OCI-LY7 (cell line): ENCODE data around the gene PDE10A.

ENCODE experiments used
- EZH2phosphoT487 ChIP-seq: fragments of 200-600 bp; sonication (generic); IDR thresholded peaks from 2 replicates; pipeline ENCODE4 v1.6.1; 2018; ENCODE audit warnings: low read depth, borderline replicate concordance, mild to moderate bottlenecking, mixed run types, antibody characterized with exemption, low read length, moderate library complexity, mixed read lengths
- TF ChIP-seq, protein P1 (sequence below): fragments of 200-600 bp; sonication (generic); conservative IDR thresholded peaks from 2 replicates; pipeline ENCODE4 v1.5.1; 2014; ENCODE audit warnings: mild to moderate bottlenecking, antibody characterized with exemption, low read length, moderate library complexity, mixed read lengths

DNA sequence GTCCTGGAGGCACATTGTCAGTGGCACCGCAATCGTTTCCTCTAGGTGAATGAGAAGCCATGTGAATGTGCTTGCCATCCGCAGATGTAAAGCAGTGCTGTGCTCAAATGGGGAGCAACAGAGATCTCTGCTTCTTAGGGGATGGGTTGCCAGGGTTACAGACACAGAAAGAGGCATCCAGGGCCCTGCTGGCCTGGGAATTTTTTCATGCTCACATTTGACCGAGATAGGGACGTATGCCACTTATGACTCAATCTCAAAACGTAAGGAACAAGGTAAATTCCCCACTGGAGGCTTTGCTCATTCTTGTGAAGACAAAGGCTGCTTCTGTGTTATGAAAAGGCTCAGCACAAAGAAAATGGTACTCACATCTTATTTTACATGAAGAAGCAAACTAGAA, 364.6 kb downstream of the PDE10A start:
- TF ChIP-seq, protein P1, sequence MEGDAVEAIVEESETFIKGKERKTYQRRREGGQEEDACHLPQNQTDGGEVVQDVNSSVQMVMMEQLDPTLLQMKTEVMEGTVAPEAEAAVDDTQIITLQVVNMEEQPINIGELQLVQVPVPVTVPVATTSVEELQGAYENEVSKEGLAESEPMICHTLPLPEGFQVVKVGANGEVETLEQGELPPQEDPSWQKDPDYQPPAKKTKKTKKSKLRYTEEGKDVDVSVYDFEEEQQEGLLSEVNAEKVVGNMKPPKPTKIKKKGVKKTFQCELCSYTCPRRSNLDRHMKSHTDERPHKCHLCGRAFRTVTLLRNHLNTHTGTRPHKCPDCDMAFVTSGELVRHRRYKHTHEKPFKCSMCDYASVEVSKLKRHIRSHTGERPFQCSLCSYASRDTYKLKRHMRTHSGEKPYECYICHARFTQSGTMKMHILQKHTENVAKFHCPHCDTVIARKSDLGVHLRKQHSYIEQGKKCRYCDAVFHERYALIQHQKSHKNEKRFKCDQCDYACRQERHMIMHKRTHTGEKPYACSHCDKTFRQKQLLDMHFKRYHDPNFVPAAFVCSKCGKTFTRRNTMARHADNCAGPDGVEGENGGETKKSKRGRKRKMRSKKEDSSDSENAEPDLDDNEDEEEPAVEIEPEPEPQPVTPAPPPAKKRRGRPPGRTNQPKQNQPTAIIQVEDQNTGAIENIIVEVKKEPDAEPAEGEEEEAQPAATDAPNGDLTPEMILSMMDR = no peak
- no peak for TF ChIP-seq EZH2phosphoT487
